ENCODE data around the gene FOXD3.
A peak's percentile ranks its signal among the peaks of the same experiment; 100 is the strongest.
"Not testable (repeated sequence)": the region's sequence is repeated elsewhere in the genome, so short reads cannot be mapped to it uniquely, and the experiment has no call there.

FOXD3 gene

DNA sequence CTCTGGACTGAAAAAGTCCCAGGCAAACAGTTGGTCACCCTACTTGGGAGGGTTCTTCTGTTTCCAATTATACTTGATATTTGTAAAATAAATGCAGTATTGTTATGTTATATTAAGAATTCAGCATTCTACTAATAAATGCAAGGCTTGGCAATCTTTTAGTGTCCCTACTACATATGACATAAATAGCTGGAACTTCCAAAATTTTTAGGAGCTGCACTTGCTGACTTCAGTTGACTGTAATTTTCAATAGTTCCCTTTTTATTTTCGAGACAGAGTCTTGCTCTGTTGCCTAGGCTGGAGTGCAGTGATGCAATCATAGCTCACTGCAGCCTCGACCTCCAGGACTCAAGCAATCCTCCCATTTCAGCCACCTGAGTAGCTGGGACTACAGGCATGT, 20.0 kb downstream of the FOXD3 start:
- DNase-seq: no peak

DNA sequence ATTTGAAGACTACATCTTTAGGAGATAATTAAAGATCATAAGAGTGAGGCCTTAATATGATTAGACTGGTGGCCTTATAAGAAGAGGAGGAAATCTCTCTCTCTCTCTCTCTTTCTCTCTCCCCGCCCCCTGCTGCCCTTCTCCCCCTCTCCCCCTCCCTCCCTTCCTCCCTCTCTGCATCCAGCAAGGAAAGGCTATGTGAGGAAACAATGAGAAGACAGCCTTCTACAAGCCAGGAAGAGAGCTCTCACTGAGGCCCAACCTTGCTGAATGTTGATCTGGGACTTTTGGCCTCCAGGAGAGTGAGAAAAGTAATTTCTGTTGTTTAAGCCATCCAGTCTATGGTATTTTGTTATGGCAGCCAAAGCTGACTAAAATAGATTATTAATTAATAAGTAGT, 21.6 kb downstream of the FOXD3 start:
- in situ Hi-C loops (cut with MboI; ENCODE audit: low pct_unique_long_range_greater_than_20kb, low sequenced_read_pairs): no loop called here
- DNase-seq: no peak

More for the DNA sequence above, 20.0 kb downstream of the FOXD3 start:
- in situ Hi-C loops (cut with MboI; ENCODE audit: low pct_unique_long_range_greater_than_20kb, low sequenced_read_pairs): no loop called here

DNA sequence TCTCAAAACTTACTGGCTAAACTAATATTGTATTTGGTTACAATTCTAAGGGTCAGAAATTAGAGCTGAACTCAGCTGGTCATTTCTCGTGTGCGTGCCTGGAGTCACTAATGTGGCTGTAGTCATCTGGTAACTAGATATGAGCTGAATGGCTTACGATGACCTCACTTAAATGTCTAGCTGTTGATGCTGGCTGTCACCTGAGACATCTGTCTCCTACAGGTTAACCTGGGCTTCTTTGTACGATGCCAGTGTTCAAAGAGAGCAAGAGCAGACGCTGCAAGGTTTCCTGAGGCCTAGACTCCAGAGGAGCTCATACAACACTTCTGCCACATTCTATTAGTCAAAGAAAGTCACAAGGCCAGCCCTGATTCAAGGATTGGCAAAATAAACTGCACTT, 28.0 kb downstream of the FOXD3 start:
- in situ Hi-C loops (cut with MboI; ENCODE audit: low pct_unique_long_range_greater_than_20kb, low sequenced_read_pairs): no loop called here
- DNase-seq: no peak

DNA sequence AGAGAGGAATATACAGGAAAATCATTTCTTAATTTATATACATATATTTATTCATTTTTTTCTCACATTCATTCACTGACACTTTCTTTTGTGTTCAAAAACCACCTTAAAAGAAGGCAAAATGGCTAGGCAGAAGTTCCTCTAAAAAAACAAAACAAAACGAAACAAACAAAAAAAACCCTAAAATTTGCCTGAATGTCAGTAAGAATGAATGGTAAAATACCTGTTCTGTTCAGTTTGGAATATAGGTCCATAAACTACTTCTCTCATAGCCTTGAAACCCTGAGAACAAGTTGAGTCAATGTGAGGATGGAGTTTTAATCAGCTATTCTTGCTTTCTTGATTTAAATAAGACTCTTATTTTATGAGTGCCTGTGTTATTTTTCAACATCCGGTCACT, 30.4 kb downstream of the FOXD3 start:
- in situ Hi-C loops (cut with MboI; ENCODE audit: low pct_unique_long_range_greater_than_20kb, low sequenced_read_pairs): no loop called here
- no peak for DNase-seq

DNA sequence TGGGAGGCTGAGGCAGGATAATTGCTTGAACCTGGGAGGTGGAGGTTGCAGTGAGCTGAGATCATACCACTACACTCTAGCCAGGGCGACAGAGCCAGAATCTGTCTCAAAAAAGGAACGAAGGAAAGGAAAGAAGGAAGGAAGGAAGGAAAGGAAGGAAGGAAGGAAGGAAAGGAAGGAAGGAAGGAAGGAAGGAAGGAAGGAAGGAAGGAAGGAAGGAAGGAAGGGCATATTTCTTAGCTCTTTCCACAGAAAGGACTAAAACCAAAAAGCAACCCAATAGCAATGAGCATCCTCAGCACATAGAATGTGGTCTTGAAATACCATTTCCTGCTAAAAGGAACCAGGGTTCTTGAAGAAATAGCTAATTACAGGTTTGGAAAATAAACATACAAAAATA, 33.9 kb downstream of the FOXD3 start:
- in situ Hi-C loops (cut with MboI; ENCODE audit: low pct_unique_long_range_greater_than_20kb, low sequenced_read_pairs); DNase-seq: not testable (repeated sequence)

DNA sequence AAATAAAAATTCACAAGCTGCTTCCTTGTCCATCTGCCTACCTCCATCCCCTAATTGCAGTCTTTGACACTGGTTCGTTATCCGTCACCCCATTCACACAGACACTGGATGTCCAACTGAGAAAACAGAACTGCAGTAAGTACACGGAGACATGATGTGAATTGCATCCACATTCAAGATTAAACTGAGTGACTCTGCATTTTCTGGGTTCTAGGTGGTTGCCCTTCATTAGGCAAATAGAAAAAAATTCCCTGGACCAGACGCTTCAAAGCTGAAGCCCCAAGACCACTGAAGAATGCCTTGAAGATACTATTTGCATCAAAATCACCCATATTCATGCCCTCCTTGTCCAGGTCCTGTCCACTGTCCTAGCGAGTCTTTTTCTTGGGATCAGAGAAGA, 37.2 kb downstream of the FOXD3 start:
- in situ Hi-C loops (cut with MboI; ENCODE audit: low pct_unique_long_range_greater_than_20kb, low sequenced_read_pairs): no loop called here
- no peak for DNase-seq

DNA sequence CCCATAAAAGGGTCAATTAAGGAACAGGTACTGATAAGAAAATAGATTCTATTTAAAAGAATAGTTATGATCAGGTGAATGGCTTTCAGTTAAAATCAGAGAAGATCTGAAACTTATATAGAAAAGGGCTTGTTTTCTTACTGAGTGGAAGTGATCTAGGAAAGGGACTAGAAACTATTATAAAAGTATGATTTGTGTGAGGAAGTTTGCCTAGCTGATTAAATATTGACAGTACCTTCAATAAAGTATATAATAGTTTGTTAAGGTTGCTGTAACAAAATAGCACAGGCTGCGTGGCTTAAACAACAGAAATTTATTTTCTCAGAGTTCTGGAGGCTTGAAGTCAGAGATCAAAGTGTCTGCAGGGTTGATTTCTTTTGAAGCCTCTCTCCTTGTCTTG, 39.7 kb downstream of the FOXD3 start:
- DNase-seq: no peak
- in situ Hi-C loops (cut with MboI; ENCODE audit: low pct_unique_long_range_greater_than_20kb, low sequenced_read_pairs): no loop called here

DNA sequence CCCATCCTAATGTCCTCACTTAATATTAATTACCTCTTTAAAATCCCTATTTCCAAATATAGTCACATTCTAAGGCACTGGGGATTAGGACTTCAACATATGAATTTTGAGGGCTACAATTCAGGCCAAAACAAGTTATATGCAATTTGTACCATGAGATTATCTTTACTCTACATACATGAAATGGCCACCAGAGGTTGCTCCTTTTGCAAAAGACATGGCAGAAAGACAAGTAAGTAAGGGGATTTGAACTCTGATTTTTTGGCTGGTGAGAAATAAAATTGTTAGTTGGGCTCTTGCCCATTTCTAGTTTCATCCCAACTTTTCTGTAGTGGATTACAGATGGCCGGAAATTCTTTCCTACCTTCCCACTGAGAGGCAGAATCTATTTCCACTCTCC, 40.2 kb downstream of the FOXD3 start:
- in situ Hi-C loops (cut with MboI; ENCODE audit: low pct_unique_long_range_greater_than_20kb, low sequenced_read_pairs): no loop called here
- no peak for DNase-seq

DNA sequence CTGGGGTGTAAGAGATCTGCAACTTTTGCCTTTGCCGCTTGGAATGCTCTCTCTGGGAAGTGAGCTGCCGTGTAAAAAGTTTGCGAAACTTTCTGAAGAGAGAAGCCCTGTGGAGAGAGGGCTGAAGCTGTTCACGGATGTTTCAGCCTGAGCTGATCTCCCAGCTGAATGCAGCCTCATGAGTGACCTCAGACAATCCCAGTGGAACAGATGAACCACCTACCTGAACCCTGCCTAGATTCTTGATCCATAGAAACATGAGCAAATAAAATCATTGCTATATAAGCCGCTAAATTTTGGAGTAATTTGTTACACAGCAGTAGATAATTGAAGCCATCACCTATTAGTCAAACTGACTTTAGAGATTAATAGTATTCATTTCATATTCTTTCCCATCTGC, 40.6 kb downstream of the FOXD3 start:
- no peak for DNase-seq
- in situ Hi-C loops (cut with MboI; ENCODE audit: low pct_unique_long_range_greater_than_20kb, low sequenced_read_pairs): no loop called here

DNA sequence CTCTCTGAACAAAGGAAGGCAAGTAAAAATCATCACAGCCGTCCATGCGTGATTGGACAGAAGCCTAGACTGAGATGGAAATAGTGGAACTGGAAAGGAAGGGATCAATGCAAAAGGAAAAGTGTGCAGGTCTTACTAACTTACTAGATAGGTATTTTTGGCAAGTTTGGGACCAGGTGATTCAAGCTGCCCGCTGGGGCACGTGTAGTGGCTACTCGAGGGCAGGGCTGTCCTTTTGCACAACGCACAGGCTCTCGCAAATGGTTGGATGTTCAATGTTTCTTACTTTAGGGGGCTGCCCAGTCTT, 44.5 kb downstream of the FOXD3 start:
- DNase-seq: no peak
- in situ Hi-C loops (cut with MboI; ENCODE audit: low pct_unique_long_range_greater_than_20kb, low sequenced_read_pairs): no loop called here

DNA sequence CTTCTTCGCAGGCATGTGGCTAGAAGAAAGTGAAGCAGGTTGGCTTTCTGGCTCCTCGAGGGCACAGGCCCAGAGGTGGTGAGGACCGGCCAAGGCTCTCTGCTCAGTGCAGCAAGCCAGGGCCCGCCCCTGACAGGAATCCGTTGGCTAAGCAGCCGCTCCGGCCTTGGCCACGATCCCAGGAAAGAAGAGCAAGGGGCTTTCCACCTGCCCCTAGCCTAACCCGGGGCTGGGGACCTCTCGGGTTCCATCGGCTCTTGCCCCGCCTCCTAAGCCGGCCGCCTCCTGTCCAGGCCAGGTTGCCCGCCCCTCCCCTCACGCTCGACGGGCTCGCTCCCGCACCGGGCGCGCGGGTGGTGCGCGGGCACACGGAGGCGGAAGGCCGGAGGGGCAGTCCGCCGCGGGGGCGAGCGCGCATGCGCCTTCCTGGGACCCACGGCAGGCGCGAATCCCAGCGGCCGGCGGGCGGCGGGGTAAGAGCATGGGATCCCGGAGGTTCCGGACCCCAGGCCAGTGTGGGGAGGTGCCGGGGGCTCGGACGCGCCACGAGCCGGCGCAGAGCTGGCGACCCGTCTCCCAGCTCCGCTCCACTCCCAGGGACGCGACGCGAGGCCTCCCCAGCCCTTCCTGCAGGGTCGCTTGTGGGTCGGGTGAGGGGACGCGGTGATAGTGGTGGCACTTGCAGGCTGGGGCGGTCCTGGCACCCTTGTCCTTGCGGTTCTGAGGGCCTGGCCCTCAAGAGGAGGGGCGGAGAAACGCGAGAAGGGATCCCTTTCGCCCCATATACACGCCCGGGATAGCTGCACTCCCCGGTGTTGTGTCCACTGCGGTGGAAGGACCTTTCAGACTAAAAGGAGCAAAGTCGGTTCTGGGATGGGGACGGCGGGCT, 45.1 kb downstream of the FOXD3 start, which contains the start of gene ALG6:
TSS of gene ALG6 (plus strand) at position 413 of the 889 bp plus-strand sequence. CDS start 3,351 bp downstream, outside the sequence.
- in situ Hi-C loops (cut with MboI; ENCODE audit: low pct_unique_long_range_greater_than_20kb, low sequenced_read_pairs): no loop called here
- peak; percentile 95 for DNase-seq

DNA sequence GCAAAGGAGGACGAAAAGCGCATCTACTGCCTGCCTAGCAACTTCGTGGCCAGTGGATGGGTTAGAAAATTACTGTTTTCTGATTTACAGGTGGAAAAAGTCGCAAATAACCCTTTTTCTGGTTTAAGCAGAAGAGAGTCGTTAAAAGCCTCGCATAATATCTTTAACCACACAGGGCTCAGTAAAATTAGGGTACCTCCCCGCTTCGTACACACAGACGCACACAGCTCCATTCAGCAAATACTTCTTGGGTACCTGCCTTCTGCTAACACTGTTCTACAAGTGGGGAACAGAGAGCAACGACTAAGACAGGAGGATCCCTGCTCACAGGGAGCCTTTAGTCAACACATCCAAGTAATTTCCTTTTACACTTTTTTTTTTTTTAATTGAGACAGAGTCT, 45.8 kb downstream of the FOXD3 start:
- in situ Hi-C loops (cut with MboI; ENCODE audit: low pct_unique_long_range_greater_than_20kb, low sequenced_read_pairs): no loop called here
- DNase-seq: no peak

All from KBM-7 (cell line).